Lung (tissue), 12 donors: ENCODE data around the gene WNT9B. TPM values are rescaled to one million over a fixed set of nuclear protein-coding genes. Genes with fewer than 3 reads are reported as not detected.

Source experiments
- ATAC-seq: fragments of 200-7000 bp; cut with Tn5 transposase; one replicate; pipeline ENCODE4 v1.9.1; 2020; ENCODE audit warnings: moderate number of reproducible peaks; ENCODE audit not compliant: insufficient read depth, low FRiP score
- DNase-seq, 3 donors: peaks; one replicate each; pipeline ENCODE4 v3.0.0-alpha.2; 2013 to 2017
- H3K27ac ChIP-seq, 2 donors: one replicate each; pipeline ENCODE4 v1.5.1; 2013; ENCODE audit warnings: mild to moderate bottlenecking in 2 of 2, moderate library complexity in 2 of 2, control low read depth in 1 of 2, inconsistent platforms in 1 of 2, low read depth in 1 of 2, low read length in 1 of 2
- H3K27me3 ChIP-seq, 3 donors: one replicate each; pipeline ENCODE4 v1.5.1; 2013; ENCODE audit warnings: low read length in 2 of 3; ENCODE audit not compliant: control insufficient read depth in 3 of 3, insufficient read depth in 3 of 3
- H3K36me3 ChIP-seq, 4 donors: one replicate each; pipeline ENCODE4 v1.5.1; 2013; ENCODE audit warnings: low read length in 4 of 4, mild to moderate bottlenecking in 1 of 4, moderate library complexity in 1 of 4; ENCODE audit not compliant: control insufficient read depth in 4 of 4, insufficient read depth in 4 of 4
- H3K4me1 ChIP-seq, 5 donors: one replicate each; pipeline ENCODE4 v1.5.1; 2013; ENCODE audit warnings: low read length in 5 of 5, mild to moderate bottlenecking in 2 of 5, moderate library complexity in 1 of 5; ENCODE audit not compliant: control insufficient read depth in 5 of 5, insufficient read depth in 5 of 5
- H3K4me3 ChIP-seq: one replicate; pipeline ENCODE4 v1.5.1; 2013; ENCODE audit warnings: mild to moderate bottlenecking, control low read depth, moderate library complexity
- H3K9ac ChIP-seq, 2 donors: one replicate each; pipeline ENCODE4 v1.5.1; 2013; ENCODE audit warnings: low read length in 2 of 2, control low read depth in 1 of 2; ENCODE audit not compliant: insufficient read depth in 1 of 2
- H3K9me3 ChIP-seq, 4 donors: one replicate each; pipeline ENCODE4 v1.5.1; 2013; ENCODE audit warnings: low read length in 3 of 4, mild to moderate bottlenecking in 1 of 4, moderate library complexity in 1 of 4; ENCODE audit not compliant: control insufficient read depth in 4 of 4, insufficient read depth in 3 of 4
- WGBS, 2 donors: extraction: QIAGEN DNeasy Blood & Tissue Kit; methylation state at CpG; one replicate each; pipeline ENCODE4 v1.1.7; 2013; 5-methylcytosine and 5-hydroxymethylcytosine counted together
- polyA plus RNA-seq, 2 donors: library from polyadenylated mRNA; stranded (reverse); fragments of 200-250 nt; gene quantifications; one replicate each; pipeline ENCODE4 v1.2.1, GENCODE V29; 2013
- total RNA-seq, 2 donors: library from RNA; depleted of rRNA in 1 of 2; stranded (reverse); fragments of >200 nt in 1 of 2; gene quantifications; one replicate each; pipeline ENCODE4 v1.2.1, GENCODE V29; 2014 to 2021
- TF ChIP-seq, protein P1 (sequence below): IDR thresholded peaks from 2 replicates; pipeline ENCODE4 v1.5.1; 2012; ENCODE audit warnings: mild to moderate bottlenecking; ENCODE audit errors: control extremely low read depth, extremely low read depth
- donor health status: control.
- donor health status: control.
- donor health status: Bipolar disorder and iron deficiency.
- donor health status: healthy.
- donor health status: DM: yes; HTN: yes; CAD: no.

The WNT9B gene
- total and polyA plus RNA-seq, 4 donors: 0.11 to 0.33 (median 0.17) TPM

DNA sequence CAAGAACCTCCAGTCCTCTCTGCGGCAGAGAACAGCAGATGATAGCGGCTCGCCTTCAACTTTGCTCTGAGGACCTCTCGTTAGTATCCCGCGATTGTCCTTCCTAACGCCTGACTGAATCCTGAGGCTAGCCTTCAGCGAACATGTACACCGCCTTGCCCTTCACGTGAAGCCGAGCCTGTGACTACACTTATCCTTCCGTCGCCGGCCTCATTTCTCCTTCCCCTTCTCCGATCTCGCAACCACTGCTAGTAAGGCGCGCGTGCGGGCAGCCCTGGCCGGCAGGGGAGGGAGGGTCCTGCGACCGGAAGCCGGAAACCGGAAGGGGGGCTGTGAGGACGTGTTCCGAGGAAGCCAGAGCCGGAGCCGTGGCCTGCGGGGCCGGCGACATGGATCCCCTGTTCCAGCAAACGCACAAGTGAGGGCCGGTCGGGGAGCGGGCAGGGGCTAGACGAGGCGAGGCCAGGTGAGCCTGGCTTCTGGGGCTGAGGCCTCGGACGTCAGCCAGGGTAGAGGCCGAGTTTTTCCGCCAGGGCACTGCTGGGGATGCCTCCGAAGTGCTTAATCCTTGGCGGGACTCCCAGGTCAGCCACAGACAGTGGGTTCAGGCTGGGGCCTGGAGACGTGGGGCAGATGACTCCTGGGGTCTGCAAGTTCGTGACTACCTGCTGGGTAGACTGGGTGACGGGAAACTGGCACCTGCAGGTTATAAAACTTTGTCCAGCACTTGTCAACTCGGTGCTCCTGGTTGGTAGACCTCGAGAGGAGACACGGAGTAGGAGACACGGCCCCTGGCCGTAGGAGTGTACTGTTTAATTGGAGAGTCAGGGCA is 71.6 kb downstream of the WNT9B start, which contains the start of gene GOSR2:
Gene GOSR2, plus strand, starts transcription at position 357 of the 832 bp plus-strand sequence. Its CDS starts 33 bp downstream, at position 390.
- ATAC-seq: peak; percentile 96
- H3K27ac ChIP-seq: peak within 1 kb of the TSS; percentile 86 to 96
- H3K4me1 ChIP-seq: peaks cover 7 to 13% (median 9%) of the 10 kb centered on the region in 5 donors
- H3K9me3 ChIP-seq: no peaks in the 10 kb centered on the region
- no peaks in the 10 kb centered on the region for H3K36me3 ChIP-seq
- peak within 1 kb of the TSS; percentile 89 to 98 for H3K9ac ChIP-seq
- TF ChIP-seq, protein P1, sequence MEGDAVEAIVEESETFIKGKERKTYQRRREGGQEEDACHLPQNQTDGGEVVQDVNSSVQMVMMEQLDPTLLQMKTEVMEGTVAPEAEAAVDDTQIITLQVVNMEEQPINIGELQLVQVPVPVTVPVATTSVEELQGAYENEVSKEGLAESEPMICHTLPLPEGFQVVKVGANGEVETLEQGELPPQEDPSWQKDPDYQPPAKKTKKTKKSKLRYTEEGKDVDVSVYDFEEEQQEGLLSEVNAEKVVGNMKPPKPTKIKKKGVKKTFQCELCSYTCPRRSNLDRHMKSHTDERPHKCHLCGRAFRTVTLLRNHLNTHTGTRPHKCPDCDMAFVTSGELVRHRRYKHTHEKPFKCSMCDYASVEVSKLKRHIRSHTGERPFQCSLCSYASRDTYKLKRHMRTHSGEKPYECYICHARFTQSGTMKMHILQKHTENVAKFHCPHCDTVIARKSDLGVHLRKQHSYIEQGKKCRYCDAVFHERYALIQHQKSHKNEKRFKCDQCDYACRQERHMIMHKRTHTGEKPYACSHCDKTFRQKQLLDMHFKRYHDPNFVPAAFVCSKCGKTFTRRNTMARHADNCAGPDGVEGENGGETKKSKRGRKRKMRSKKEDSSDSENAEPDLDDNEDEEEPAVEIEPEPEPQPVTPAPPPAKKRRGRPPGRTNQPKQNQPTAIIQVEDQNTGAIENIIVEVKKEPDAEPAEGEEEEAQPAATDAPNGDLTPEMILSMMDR: no peak
- peaks cover 0 to 2% (median 0%) of the 10 kb centered on the region in 3 donors for H3K27me3 ChIP-seq
- peak within 1 kb of the TSS; percentile 94 for H3K4me3 ChIP-seq
- 0% methylated on average over 51 to 52 of the region's 52 CpGs for WGBS, 2 donors
- peak; percentile 94 to 96 (median 95) for DNase-seq

DNA sequence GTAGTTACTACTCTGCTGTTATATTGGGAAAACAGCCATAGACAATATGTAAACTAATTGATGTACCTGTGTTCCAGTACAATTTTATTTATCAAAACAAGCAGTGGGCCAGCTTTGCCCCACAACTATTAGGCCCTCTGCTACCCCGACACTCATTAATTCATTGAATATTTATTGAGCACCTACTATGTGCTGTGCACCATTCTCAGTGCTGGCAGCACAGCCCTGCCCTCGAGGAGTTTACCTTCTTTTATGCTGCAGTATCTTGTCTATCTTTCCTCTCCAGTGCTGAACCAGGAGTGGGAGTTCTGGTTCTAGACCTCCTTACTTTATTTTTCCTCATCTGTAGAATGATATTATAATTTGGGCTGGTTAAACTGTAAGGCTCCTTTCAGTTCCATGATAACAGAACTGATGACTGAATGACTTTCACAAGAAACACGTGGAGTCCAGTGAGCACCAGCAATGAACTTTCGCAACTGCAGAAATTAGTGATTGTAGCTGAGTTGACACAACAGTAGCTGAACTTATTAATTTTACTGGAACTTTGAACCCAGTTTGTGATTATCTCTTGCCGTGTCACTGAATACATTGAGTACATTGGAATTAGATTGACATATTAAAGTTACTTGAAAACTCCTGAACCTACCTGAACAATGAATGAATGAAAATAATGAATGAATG is 73.9 kb downstream of the WNT9B start:
- no peak for ATAC-seq
- Histone ChIP-seq H3K9ac (no peak overlapping the region), H3K9me3 (peaks cover 0 to 2% (median 0%) of the 10 kb centered on the region in 4 donors), H3K27ac (no peak overlapping the region), H3K36me3 (peaks cover 0 to 8% (median 4%) of the 10 kb centered on the region in 4 donors), H3K4me3 (no peak overlapping the region), H3K27me3 (no peaks in the 10 kb centered on the region), H3K4me1 (peaks cover 8 to 19% (median 13%) of the 10 kb centered on the region in 5 donors)
- no peak for DNase-seq
- TF ChIP-seq, protein P1: no peak
- WGBS, 2 donors: 75 to 78% methylated on average over 5 of the region's 5 CpGs

DNA sequence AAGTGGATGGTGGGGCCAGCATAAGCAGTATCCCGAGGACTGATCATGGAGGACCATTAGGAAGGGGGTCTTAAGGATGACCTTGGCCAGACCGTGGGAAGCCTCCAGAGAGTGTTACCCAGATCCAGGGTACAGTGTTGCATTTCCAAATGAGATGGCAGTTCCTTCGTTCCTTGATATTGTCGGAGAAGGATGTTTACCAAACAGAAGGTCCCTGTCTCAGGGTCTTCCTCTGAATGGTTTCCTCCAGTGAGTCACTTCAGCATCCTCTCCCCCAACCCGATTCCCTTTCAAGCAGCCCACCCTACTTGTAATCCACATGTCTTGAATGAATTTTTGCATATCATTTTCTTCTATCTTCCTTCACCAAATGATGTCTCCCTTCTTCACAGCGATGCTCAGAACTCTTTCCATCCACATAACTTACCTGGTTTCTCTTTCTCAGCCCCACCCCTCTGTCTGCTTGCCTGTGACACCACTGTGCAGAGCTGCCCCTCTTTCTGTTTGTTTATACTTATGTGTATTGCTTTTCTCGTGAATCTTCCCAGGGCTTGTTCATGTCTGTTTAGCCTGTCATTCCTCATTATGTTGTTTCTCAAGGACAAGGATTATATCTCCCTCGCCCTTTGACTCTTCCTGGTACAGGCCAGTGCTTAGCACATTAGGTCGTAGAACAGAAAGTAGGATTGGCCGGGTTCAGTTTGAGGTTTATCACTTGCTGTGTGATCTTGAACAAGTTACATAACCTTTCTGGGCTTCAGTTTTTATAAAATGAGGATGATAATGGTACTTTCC is 77.3 kb downstream of the WNT9B start:
- Histone ChIP-seq H3K9ac (no peak overlapping the region), H3K36me3 (peaks cover 12 to 30% (median 27%) of the 10 kb centered on the region in 4 donors), H3K27me3 (no peaks in the 10 kb centered on the region), H3K27ac (peak overlapping the region in 1 of 2 donors; percentile 75), H3K9me3 (peaks cover 0 to 2% (median 0%) of the 10 kb centered on the region in 4 donors), H3K4me3 (no peak overlapping the region), H3K4me1 (peaks cover 6 to 18% (median 13%) of the 10 kb centered on the region in 5 donors)
- no peak for ATAC-seq
- DNase-seq: no peak
- 72 to 85% methylated on average over 10 of the region's 10 CpGs for WGBS, 2 donors
- TF ChIP-seq, protein P1: no peak
